Epithelial cell of umbilical artery (primary cell): Measurements from ENCODE around the gene FLRT3. TPM values are rescaled to one million over a fixed set of nuclear protein-coding genes. Genes with fewer than 3 reads are reported as not detected.

Source experiments
- total RNA-seq: library from RNA; depleted of rRNA; stranded (reverse); fragments of >200 nt; gene quantifications from 2 replicates; pipeline ENCODE4 v1.2.3, GENCODE V29; 2014

FLRT3 gene
- total RNA-seq: under 0.01 and 0.46 TPM in 2 replicates

GRCh38 chr20:14337400-14338171 is at the start of gene FLRT3:
Gene FLRT3, minus strand, starts transcription at chr20:14337612. Its CDS starts 10,106 bp downstream, at chr20:14327506.

